Stimulated activated CD8-positive, alpha-beta memory T cell treated with anti-CD3 and anti-CD28 coated beads, Interleukin-4, amount 100 ng/mL, for 4 hours (primary cell): Measurements from ENCODE around the gene NCKAP5.
"Not testable (repeated sequence)": the region's sequence is repeated elsewhere in the genome, so short reads cannot be mapped to it uniquely, and the experiment has no call there.

Experiments
- DNase-seq, 2 donors: peaks; one replicate each; pipeline ENCODE4 v3.0.0-alpha.2; 2020; ENCODE audit warnings: low read depth in 2 of 2, low spot score in 1 of 2

The NCKAP5 gene

GRCh38 chr2:133523406-133523805, 44.9 kb downstream of the NCKAP5 start:
- no peak for DNase-seq

GRCh38 chr2:133522204-133522603, 46.1 kb downstream of the NCKAP5 start:
- no peak for DNase-seq

- DNase-seq, result no peak
Measured at GRCh38 chr2:133521146-133521745, 47.0 kb downstream of the NCKAP5 start.

- DNase-seq, result not testable (repeated sequence)
Measured at GRCh38 chr2:133519677-133520076, 48.6 kb downstream of the NCKAP5 start.

- DNase-seq, result no peak
Measured at GRCh38 chr2:133518700-133519344, 49.4 kb downstream of the NCKAP5 start.

- DNase-seq, result no peak
Measured at GRCh38 chr2:133517876-133518275, 50.4 kb downstream of the NCKAP5 start.

- DNase-seq, result no peak
Measured at GRCh38 chr2:133516405-133517026, 51.7 kb downstream of the NCKAP5 start.

GRCh38 chr2:133515271-133515670, 53.0 kb downstream of the NCKAP5 start:
- no peak for DNase-seq

- no peak for DNase-seq
Measured at GRCh38 chr2:133513893-133514292, 54.4 kb downstream of the NCKAP5 start.

- DNase-seq, result no peak
Measured at GRCh38 chr2:133512121-133512520, 56.1 kb downstream of the NCKAP5 start.

GRCh38 chr2:133511679-133512078, 56.6 kb downstream of the NCKAP5 start:
- no peak for DNase-seq

- DNase-seq, result no peak
Measured at GRCh38 chr2:133509777-133510176, 58.5 kb downstream of the NCKAP5 start.

- no peak for DNase-seq
Measured at GRCh38 chr2:133508546-133509165, 59.6 kb downstream of the NCKAP5 start.

- DNase-seq, result no peak
Measured at GRCh38 chr2:133506996-133507395, 61.3 kb downstream of the NCKAP5 start.

GRCh38 chr2:133504566-133505505, 63.4 kb downstream of the NCKAP5 start:
- DNase-seq, result no peak

GRCh38 chr2:133503927-133504326, 64.3 kb downstream of the NCKAP5 start:
- no peak for DNase-seq

GRCh38 chr2:133503323-133503722, 64.9 kb downstream of the NCKAP5 start:
- DNase-seq, result no peak

GRCh38 chr2:133502678-133503077, 65.6 kb downstream of the NCKAP5 start:
- no peak for DNase-seq

GRCh38 chr2:133500917-133501316, 67.3 kb downstream of the NCKAP5 start:
- no peak for DNase-seq

- no peak for DNase-seq
Measured at GRCh38 chr2:133498662-133499585, 69.3 kb downstream of the NCKAP5 start.
